HG02798 (cell line): ENCODE measurements around the gene CYGB.

Source experiments
- ATAC-seq: cut with Tn5 transposase; IDR thresholded peaks from one replicate; pipeline ENCODE4 v1.9.1; 2021; ENCODE audit warnings: mild to moderate bottlenecking; ENCODE audit not compliant: unreplicated experiment, poor library complexity

CYGB gene

GRCh38 chr17:76491271-76492122 is 46.0 kb downstream of the CYGB start:
- ATAC-seq: no peak

DNA sequence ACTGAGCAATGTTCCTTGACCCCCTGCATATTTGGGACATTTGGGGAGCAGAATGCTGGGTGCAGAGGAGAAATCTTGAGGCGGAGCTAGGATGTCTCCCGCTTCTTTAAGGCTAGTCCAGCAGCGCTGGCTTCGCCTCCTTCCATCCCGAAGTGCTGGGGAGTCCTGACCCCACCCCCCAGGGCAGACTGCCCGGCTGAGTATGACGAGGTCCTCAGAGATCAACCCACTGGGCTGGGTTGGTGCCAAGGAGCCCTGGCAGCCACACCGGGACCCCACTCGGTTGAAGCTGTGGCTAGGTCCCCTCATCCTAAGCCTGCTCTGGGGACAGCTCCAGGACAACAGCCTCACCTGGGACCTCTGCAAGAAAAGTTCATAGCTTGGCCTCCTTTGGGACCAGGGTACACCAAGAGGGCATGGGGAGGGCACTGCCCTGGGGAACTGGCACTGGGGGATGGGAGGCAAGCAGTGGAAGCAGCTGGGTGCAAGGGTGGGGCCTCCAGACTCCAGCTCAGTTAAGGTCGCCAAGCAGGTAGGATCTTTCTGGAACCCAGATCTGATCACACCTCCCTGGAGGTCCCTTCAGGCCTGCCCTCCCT is 47.3 kb downstream of the CYGB start:
- ATAC-seq: no peak

DNA sequence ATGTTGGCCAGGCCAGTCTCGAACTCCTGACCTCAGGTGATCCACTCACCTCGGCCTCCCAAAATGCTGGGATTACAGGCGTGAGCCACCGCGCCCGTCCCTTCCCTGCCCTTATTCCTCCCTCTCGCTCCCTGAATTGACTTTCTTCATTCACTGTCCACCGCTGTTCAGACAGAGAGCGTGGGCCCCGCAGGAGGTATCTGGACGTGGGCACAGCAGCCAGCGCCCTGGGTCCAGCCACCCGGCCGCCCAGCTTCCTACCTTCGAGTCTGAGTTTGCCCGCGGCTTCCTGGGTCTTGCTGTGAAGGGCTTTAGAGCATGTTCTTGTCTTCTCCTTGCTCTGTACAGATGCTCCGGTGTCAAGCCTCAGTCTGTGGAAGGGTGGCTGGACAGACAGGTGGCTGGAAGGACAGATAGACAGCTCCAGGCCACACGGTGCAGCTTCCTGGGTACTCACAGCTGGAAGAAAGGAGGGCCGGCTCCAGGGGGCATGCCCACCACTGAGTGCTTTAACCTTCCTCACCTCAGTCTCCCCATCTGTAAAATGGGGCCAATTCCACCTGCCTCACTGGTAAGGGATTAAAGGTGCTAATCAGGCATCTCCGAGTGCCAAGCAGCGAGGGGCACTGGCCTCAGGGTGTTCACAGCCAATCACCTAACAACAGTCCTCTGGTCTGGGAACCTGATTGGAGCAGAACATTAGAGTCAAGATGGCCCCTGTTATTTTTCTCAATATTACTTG is 49.9 kb downstream of the CYGB start:
- no peak for ATAC-seq

GRCh38 chr17:76485569-76485968 is 51.9 kb downstream of the CYGB start:
- ATAC-seq: no peak

DNA sequence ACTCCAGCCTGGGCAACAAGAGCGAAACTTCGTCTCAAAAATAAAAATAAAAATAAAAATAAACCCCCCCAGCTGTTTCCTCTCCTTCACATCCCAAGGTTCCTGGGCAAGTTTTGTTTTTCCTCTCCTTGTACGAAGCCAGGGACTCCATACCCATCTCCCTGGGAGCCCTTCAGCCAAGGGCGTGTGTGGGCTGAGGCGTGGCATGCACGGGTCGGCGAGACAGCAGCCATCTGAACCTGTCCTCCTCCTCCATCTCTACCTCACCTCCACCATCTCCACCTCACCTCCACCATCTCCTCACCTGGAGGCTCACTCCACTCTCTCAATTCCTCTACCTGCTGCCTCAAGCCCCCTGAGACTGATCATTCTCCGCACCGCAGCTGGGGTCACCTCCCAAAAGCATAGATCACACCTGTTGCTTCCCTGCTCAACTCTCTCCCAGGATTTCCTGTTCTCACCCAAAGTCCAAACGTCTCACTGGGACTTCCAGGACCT is 53.2 kb downstream of the CYGB start:
- no peak for ATAC-seq

GRCh38 chr17:76481071-76481655 is 56.3 kb downstream of the CYGB start:
- ATAC-seq: peak; percentile 64

DNA sequence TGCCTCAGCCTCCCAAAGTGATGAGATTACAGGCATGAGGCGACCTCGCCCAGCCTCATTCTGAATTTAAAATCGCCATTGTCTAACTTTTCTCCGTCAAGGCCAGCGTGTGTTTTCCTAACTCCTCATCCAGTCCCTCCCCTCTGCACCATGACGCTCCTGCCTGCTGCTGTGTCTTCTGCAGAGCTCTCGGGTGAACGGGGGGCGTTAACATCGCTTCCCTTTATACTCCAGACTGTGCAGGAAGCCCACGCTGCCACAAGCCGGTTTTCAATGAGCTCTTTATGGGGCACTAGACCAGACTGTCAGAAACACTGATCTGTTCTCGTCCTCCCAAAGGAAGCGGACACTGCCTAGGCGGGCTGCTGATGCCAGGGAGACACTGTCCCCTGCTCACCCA is 56.9 kb downstream of the CYGB start:
- ATAC-seq: peak; percentile 2

- no peak for ATAC-seq
Measured at GRCh38 chr17:76479515-76480060, 57.9 kb downstream of the CYGB start.

DNA sequence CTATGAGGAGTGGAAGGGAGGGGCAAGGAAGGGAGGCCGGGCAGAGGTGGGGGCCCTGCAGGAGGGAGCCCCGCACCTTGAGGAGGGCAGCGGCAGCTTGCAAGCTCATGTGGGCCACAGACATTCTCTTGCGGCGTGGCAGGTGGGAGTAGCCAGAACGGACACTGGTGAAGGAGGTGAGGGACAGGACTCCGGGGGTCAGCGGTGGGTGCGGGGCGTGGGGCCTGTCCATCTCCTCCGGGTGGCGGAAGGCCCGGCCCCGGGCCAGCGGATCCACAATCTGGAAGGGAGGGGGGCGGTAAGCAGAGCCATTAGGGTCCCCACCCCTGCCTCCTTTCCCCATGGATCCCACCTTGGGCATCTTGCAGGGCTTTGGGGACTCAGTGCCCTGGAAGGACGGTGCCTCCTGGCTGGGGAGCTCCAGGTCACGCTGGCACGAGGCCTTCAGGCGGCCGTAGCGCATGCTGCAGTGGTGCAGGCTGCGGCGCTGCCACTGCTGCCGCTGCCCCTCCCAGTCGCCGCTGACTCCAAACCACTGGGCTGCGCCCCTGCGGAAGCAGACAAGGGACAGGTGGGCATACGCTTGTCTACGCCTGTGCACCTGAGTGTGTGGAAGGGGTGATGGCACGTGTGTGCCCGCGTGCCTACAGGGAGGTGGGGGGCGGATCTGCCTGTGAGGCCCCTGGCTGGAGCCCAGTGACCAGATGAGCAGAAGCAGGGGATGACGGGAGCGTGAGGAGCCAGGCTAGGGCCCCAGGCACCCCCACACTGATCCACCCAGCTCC is 58.6 kb downstream of the CYGB start:
- no peak for ATAC-seq

- no peak for ATAC-seq
Measured at GRCh38 chr17:76478097-76478496, 59.4 kb downstream of the CYGB start.

DNA sequence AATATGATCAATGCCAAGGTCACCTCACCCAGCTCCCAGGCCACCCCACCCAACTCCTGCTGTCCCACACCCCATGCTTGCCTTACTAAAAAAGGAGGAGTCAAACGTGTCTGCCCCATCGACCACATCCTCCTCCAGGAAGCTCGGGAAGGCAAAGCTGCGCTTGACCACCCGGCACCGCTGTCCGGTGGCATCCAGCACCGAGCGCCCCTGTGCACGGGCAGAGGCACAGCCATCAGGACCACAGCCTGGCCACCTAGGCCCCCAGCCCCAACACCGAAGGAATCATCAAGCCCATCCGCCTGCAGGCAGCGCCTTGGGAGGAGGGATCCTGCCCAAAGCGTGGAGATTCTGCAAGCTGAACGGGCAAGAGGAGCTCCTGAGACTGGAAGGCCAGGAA is 59.9 kb downstream of the CYGB start:
- ATAC-seq: no peak
